Chondrocyte (in vitro differentiated cells): ENCODE measurements around the gene CALB2. TPM values are rescaled to one million over a fixed set of nuclear protein-coding genes. Genes with fewer than 3 reads are reported as not detected.
"Not testable (repeated sequence)": the region's sequence is repeated elsewhere in the genome, so short reads cannot be mapped to it uniquely, and the experiment has no call there.

Experiments
- DNase-seq: peaks from one replicate; pipeline ENCODE4 v3.0.0; 2021; ENCODE audit warnings: mixed read lengths, low spot score
- H3K27ac Mint-ChIP-seq: one replicate; pipeline ENCODE4 v1.8.0; 2021; ENCODE audit warnings: mild to moderate bottlenecking, moderate library complexity, mixed read lengths; ENCODE audit not compliant: unreplicated experiment
- H3K27me3 Mint-ChIP-seq: 2 replicates; pipeline ENCODE4 v1.8.0; 2021; ENCODE audit warnings: low read depth, mixed read lengths
- H3K36me3 Mint-ChIP-seq: 2 replicates; pipeline ENCODE4 v1.8.0; 2021; ENCODE audit warnings: low read depth, mixed read lengths
- H3K4me1 Mint-ChIP-seq: 2 replicates; pipeline ENCODE4 v1.8.0; 2021; ENCODE audit warnings: low read depth, mild to moderate bottlenecking, mixed read lengths
- H3K4me3 Mint-ChIP-seq: one replicate; pipeline ENCODE4 v1.8.0; 2021; ENCODE audit warnings: mild to moderate bottlenecking, moderate library complexity, mixed read lengths; ENCODE audit not compliant: unreplicated experiment
- H3K9me3 Mint-ChIP-seq: 2 replicates; pipeline ENCODE4 v1.8.0; 2021; ENCODE audit warnings: low read depth, mixed read lengths
- CTCF ChIP-seq: fragments of 200-600 bp; sonication (generic); IDR thresholded peaks from 2 replicates; pipeline ENCODE4 v1.5.0; 2021; ENCODE audit warnings: antibody characterized with exemption, mild to moderate bottlenecking, moderate library complexity
- total RNA-seq: library from RNA; stranded (reverse); gene quantifications from 3 replicates; pipeline ENCODE4 v1.2.1, GENCODE V29; 2021

Gene CALB2
- total RNA-seq, 1 donor from 2014 or later, result not detected

GRCh38 chr16:71352466-71352865 lies 6.1 kb upstream of the CALB2 start:
- Mint-ChIP-seq H3K4me3 (no peak overlapping the region), H3K36me3 (no peaks in the 10 kb centered on the region), H3K4me1 (no peaks in the 10 kb centered on the region), H3K27me3 (peaks cover 40% of the 10 kb centered on the region), H3K9me3 (no peaks in the 10 kb centered on the region), H3K27ac (no peak overlapping the region)
- TF ChIP-seq CTCF, result no peak
- DNase-seq, result no peak

- Mint-ChIP-seq H3K4me3 (no peak overlapping the region), H3K9me3 (no peaks in the 10 kb centered on the region), H3K4me1 (peaks cover under 1% of the 10 kb centered on the region), H3K36me3 (no peaks in the 10 kb centered on the region), H3K27me3 (peaks cover 35% of the 10 kb centered on the region), H3K27ac (no peak overlapping the region)
- no peak for TF ChIP-seq CTCF
- DNase-seq, result no peak
Observed at GRCh38 chr16:71352963-71353460, 5.5 kb upstream of the CALB2 start.

GRCh38 chr16:71353736-71354135 lies 4.8 kb upstream of the CALB2 start:
- Mint-ChIP-seq H3K4me3 (no peak overlapping the region), H3K9me3 (no peaks in the 10 kb centered on the region), H3K36me3 (no peaks in the 10 kb centered on the region), H3K4me1 (peaks cover 4% of the 10 kb centered on the region), H3K27ac (no peak overlapping the region), H3K27me3 (peaks cover 33% of the 10 kb centered on the region)
- no peak for TF ChIP-seq CTCF
- no peak for DNase-seq

GRCh38 chr16:71354156-71354555 lies 4.4 kb upstream of the CALB2 start:
- Mint-ChIP-seq H3K4me3 (no peak overlapping the region), H3K4me1 (peaks cover 4% of the 10 kb centered on the region), H3K9me3 (no peaks in the 10 kb centered on the region), H3K27me3 (peaks cover 33% of the 10 kb centered on the region), H3K27ac (no peak overlapping the region), H3K36me3 (no peaks in the 10 kb centered on the region)
- TF ChIP-seq CTCF, result no peak
- DNase-seq, result no peak

- Mint-ChIP-seq H3K4me3 (no peak overlapping the region), H3K4me1 (peaks cover 11% of the 10 kb centered on the region), H3K36me3 (no peaks in the 10 kb centered on the region), H3K9me3 (no peaks in the 10 kb centered on the region), H3K27ac (no peak overlapping the region), H3K27me3 (peaks cover 35% of the 10 kb centered on the region)
- TF ChIP-seq CTCF, result no peak
- no peak for DNase-seq
Observed at GRCh38 chr16:71356051-71356740, 2.3 kb upstream of the CALB2 start.

GRCh38 chr16:71356936-71357335 lies 1.6 kb upstream of the CALB2 start:
- H3K27ac Mint-ChIP-seq, H3K9me3 Mint-ChIP-seq, H3K36me3 Mint-ChIP-seq, DNase-seq, H3K4me3 Mint-ChIP-seq: not testable (repeated sequence)
- Mint-ChIP-seq H3K4me1 (peaks cover 11% of the 10 kb centered on the region), H3K27me3 (peaks cover 35% of the 10 kb centered on the region)
